ENCODE data around the gene PHF10.

GRCh38 chr6:169685860-169686259, 38.4 kb downstream of the PHF10 start:
- TF ChIP-seq CTCF (IDR thresholded peaks at IDR 0.05) (no peak), POLR2A (IDR thresholded peaks at IDR 0.05) (no peak)
